GM12878 (cell line): ENCODE results near the gene ABHD14A. TPM values are rescaled to one million over a fixed set of nuclear protein-coding genes. Genes with fewer than 3 reads are reported as not detected.

Experiments used
- CBX3 ChIP-seq: fragments of 200-600 bp; sonication (generic); IDR thresholded peaks from 2 replicates; pipeline ENCODE4 v1.6.1; 2016; ENCODE audit warnings: low read depth, borderline replicate concordance
- CEBPZ ChIP-seq: fragments of 150-350 bp; IDR thresholded peaks from 2 replicates; pipeline ENCODE4 v1.6.1; 2016; ENCODE audit warnings: low read depth, low read length
- CREB1 ChIP-seq: IDR thresholded peaks from 2 replicates; pipeline ENCODE4 v1.6.1; 2012; ENCODE audit warnings: low read depth, mild to moderate bottlenecking, inconsistent platforms
- DPF2 ChIP-seq: fragments of 450-650 bp; IDR thresholded peaks from 2 replicates; pipeline ENCODE4 v1.6.1; 2017; ENCODE audit warnings: mild to moderate bottlenecking
- HDAC6 ChIP-seq: fragments of 200-600 bp; sonication (generic); IDR thresholded peaks from one replicate; pipeline ENCODE4 v1.8.0; 2017; ENCODE audit warnings: antibody characterized with exemption; ENCODE audit not compliant: unreplicated experiment
- JUNB ChIP-seq: IDR thresholded peaks from 2 replicates; pipeline ENCODE4 v1.6.1; 2016; ENCODE audit warnings: antibody characterized with exemption, mild to moderate bottlenecking
- MEF2B ChIP-seq: fragments of 450-650 bp; IDR thresholded peaks from 2 replicates; pipeline ENCODE4 v1.6.1; 2018; ENCODE audit warnings: mild to moderate bottlenecking, moderate library complexity; ENCODE audit not compliant: partially characterized antibody, poor library complexity, severe bottlenecking
- NFIC ChIP-seq: IDR thresholded peaks from 2 replicates; pipeline ENCODE4 v1.6.1; 2012; ENCODE audit warnings: low read depth, mild to moderate bottlenecking, inconsistent platforms, low read length, moderate library complexity
- NKRF ChIP-seq: fragments of 450-650 bp; conservative IDR thresholded peaks from 2 replicates; pipeline ENCODE4 v1.6.1; 2017; ENCODE audit warnings: mild to moderate bottlenecking, moderate library complexity
- NRF1 ChIP-seq: conservative IDR thresholded peaks from 2 replicates; pipeline ENCODE4 v1.6.1; 2011; ENCODE audit warnings: mild to moderate bottlenecking, low read depth, low read length, improper control_type of control experiment
- RAD51 ChIP-seq: fragments of 450-650 bp; IDR thresholded peaks from 2 replicates; pipeline ENCODE4 v1.6.1; 2016; ENCODE audit warnings: moderate library complexity, mild to moderate bottlenecking, inconsistent platforms
- SMAD5 ChIP-seq: IDR thresholded peaks from 2 replicates; pipeline ENCODE4 v1.6.1; 2016; ENCODE audit warnings: antibody characterized with exemption, low read depth
- ZBTB33 ChIP-seq: fragments of 450-650 bp; IDR thresholded peaks from 2 replicates; pipeline ENCODE4 v1.6.1; 2017; ENCODE audit warnings: mild to moderate bottlenecking
- ZSCAN29 ChIP-seq: fragments of 450-650 bp; IDR thresholded peaks from 2 replicates; pipeline ENCODE4 v1.6.1; 2017; ENCODE audit warnings: mild to moderate bottlenecking, moderate library complexity
- polyA plus RNA-seq, 11 experiments: library from polyadenylated mRNA; depleted of rRNA in 4 of 11; unstranded in 6 of 11; stranded (reverse) in 5 of 11; fragments of >200 nt; fragmentation: Nextera tagmentation in 4 of 11; fragmentation: Illumina TruSeq in 1 of 11; extraction: Ambion mirVana in 4 of 11; extraction: Trizol in 1 of 11; gene quantifications; 1 replicate in 1 of 11; 2 replicates in 10 of 11; pipeline versions ENCODE4 v1.2.1 to v1.2.3, GENCODE V29; 2011 to 2016; ENCODE audit warnings: inconsistent platforms in 2 of 11, missing spikeins in 2 of 11, low read depth in 1 of 11
- total RNA-seq, 4 experiments: library from RNA; depleted of rRNA in 3 of 4; stranded (reverse); fragments of >200 nt in 3 of 4; fragmentation: Illumina TruSeq in 1 of 4; extraction: Trizol in 1 of 4; gene quantifications; 2 replicates each; pipeline versions ENCODE4 v1.2.1 to v1.2.3, GENCODE V29; 2013 to 2021
- TF ChIP-seq, protein P1 (sequence below): IDR thresholded peaks from 2 replicates; pipeline ENCODE4 v1.6.1; 2012; ENCODE audit warnings: low read length, inconsistent platforms
- TF ChIP-seq, protein P2 (sequence below): fragments of 450-650 bp; IDR thresholded peaks from 2 replicates; pipeline ENCODE4 v1.6.1; 2016; ENCODE audit warnings: mild to moderate bottlenecking, moderate library complexity, borderline replicate concordance
- TF ChIP-seq, protein P3 (sequence below): IDR thresholded peaks from 2 replicates; pipeline ENCODE4 v1.6.1; 2012; ENCODE audit warnings: low read depth, low read length, improper control_type of control experiment

The ABHD14A gene
- total and polyA plus RNA-seq, 10 of the 15 experiments (the other 5 are each of a cell fraction or from before 2014, with no cell fraction given) = 1.2 to 27.0 (median 7.9) TPM

DNA sequence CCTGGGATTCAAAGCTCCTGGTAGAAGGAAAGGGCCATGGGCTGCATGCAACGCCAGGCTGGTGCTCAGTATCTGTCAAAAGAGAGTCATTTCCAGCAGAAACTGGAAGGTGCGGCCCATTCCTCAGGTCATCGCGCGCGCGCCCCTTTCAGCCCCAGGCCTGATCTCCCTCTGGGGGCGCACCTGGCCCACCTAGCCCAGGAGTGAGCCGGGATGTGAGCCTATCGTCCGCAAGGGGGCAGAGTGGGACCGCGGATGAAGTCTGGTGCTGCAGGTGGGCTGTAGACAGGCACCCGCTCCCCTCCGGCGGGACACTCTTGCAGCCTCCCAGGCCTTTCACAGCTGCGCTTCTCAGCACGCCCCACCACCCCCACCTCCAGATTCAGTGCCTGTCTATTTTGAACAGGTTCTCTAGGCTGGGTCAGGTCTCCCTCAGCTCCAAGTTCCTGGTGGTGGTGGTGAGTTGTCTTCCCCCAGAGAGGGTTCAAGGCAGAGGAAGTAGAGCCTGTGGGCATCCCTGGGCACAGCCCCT lies 26.6 kb downstream of the ABHD14A start (continued):
- TF ChIP-seq NKRF (no peak), SMAD5 (no peak), CREB1 (no peak), JUNB (no peak), DPF2 (no peak), ZSCAN29 (no peak), NFIC (no peak), MEF2B (peak; percentile 31), CBX3 (no peak), NRF1 (no peak), CEBPZ (no peak), HDAC6 (no peak), RAD51 (no peak), ZBTB33 (no peak)
- TF ChIP-seq, protein P1, sequence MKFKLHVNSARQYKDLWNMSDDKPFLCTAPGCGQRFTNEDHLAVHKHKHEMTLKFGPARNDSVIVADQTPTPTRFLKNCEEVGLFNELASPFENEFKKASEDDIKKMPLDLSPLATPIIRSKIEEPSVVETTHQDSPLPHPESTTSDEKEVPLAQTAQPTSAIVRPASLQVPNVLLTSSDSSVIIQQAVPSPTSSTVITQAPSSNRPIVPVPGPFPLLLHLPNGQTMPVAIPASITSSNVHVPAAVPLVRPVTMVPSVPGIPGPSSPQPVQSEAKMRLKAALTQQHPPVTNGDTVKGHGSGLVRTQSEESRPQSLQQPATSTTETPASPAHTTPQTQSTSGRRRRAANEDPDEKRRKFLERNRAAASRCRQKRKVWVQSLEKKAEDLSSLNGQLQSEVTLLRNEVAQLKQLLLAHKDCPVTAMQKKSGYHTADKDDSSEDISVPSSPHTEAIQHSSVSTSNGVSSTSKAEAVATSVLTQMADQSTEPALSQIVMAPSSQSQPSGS = no peak
- TF ChIP-seq, protein P2, sequence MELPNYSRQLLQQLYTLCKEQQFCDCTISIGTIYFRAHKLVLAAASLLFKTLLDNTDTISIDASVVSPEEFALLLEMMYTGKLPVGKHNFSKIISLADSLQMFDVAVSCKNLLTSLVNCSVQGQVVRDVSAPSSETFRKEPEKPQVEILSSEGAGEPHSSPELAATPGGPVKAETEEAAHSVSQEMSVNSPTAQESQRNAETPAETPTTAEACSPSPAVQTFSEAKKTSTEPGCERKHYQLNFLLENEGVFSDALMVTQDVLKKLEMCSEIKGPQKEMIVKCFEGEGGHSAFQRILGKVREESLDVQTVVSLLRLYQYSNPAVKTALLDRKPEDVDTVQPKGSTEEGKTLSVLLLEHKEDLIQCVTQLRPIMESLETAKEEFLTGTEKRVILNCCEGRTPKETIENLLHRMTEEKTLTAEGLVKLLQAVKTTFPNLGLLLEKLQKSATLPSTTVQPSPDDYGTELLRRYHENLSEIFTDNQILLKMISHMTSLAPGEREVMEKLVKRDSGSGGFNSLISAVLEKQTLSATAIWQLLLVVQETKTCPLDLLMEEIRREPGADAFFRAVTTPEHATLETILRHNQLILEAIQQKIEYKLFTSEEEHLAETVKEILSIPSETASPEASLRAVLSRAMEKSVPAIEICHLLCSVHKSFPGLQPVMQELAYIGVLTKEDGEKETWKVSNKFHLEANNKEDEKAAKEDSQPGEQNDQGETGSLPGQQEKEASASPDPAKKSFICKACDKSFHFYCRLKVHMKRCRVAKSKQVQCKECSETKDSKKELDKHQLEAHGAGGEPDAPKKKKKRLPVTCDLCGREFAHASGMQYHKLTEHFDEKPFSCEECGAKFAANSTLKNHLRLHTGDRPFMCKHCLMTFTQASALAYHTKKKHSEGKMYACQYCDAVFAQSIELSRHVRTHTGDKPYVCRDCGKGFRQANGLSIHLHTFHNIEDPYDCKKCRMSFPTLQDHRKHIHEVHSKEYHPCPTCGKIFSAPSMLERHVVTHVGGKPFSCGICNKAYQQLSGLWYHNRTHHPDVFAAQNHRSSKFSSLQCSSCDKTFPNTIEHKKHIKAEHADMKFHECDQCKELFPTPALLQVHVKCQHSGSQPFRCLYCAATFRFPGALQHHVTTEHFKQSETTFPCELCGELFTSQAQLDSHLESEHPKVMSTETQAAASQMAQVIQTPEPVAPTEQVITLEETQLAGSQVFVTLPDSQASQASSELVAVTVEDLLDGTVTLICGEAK = no peak
- TF ChIP-seq, protein P3, sequence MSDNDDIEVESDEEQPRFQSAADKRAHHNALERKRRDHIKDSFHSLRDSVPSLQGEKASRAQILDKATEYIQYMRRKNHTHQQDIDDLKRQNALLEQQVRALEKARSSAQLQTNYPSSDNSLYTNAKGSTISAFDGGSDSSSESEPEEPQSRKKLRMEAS = no peak
